Right lobe of liver (tissue), 4 donors: ENCODE results near the gene PPFIA4.

Experiments
- POLR2A ChIP-seq: fragments of 450-650 bp; IDR thresholded peaks from one replicate; pipeline ENCODE4 v1.6.1; 2017; ENCODE audit warnings: antibody characterized with exemption, mild to moderate bottlenecking
- TF ChIP-seq, protein P1 (sequence below), 4 donors: fragments of 200-600 bp in 3 of 4; fragments of 450-650 bp in 1 of 4; IDR thresholded peaks; one replicate each; pipeline versions ENCODE4 v1.5.1 to v1.8.0; 2016 to 2022; ENCODE audit warnings: antibody characterized with exemption in 4 of 4, mild to moderate bottlenecking in 2 of 4
- donor health status: DM: no; HTN: no; CAD: no.
- donor health status: DM: no; HTN: no; CAD: no.
- donor health status: DM: no; HTN: yes; CAD: no.

DNA sequence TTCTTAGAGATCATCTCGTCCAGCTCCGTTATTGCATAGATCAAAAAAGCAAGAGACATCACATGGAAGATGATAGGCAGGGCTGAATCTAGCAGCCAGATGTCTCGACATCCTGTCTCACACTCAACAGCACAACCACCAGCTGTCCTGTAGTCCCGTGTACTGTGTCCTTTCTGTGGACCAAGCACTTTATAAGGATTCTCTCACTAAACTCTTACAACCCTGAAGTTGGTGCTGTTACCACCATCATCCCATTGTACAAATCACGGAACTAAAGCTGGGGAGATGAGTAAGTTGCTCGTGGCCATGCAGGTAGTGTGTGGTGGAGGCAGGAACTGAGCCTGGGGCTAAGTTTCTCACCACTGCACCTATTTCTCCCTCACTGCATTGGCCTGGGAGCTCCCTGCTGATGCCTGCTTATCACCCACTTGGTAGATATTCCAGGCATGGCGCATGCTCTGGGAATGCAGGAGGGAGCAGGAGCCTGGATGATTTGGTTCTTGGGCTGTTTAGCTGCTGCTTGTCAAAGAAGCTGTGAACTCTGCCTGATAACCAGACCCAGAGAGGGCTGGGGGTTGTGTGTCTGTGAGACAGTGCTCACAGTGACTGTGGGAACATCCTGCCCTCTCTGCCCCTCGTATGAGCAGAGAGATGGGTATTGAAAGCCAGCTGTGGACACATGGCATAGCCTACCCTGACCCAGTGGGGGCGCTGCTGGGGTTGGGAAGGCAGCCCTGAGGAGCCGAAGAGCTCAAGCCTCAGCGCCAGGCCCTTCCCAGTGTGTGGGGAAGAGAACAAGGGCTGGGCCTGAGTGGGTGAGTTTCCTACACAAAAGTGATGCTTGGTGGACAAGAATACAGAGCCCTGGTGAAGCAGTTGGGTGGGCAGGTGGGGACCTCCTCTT is 13.6 kb downstream of the PPFIA4 start:
- TF ChIP-seq POLR2A, result no peak
- TF ChIP-seq, protein P1, sequence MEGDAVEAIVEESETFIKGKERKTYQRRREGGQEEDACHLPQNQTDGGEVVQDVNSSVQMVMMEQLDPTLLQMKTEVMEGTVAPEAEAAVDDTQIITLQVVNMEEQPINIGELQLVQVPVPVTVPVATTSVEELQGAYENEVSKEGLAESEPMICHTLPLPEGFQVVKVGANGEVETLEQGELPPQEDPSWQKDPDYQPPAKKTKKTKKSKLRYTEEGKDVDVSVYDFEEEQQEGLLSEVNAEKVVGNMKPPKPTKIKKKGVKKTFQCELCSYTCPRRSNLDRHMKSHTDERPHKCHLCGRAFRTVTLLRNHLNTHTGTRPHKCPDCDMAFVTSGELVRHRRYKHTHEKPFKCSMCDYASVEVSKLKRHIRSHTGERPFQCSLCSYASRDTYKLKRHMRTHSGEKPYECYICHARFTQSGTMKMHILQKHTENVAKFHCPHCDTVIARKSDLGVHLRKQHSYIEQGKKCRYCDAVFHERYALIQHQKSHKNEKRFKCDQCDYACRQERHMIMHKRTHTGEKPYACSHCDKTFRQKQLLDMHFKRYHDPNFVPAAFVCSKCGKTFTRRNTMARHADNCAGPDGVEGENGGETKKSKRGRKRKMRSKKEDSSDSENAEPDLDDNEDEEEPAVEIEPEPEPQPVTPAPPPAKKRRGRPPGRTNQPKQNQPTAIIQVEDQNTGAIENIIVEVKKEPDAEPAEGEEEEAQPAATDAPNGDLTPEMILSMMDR (IDR thresholded peaks at IDR 0.05), result no peak
